Psoas muscle (tissue), 8 donors: ENCODE results near the gene FIBIN. TPM values are rescaled to one million over a fixed set of nuclear protein-coding genes. Genes with fewer than 3 reads are reported as not detected.

ENCODE experiments used
- ATAC-seq, 4 donors: fragments of 200-7000 bp; cut with Tn5 transposase; one replicate each; pipeline ENCODE4 v1.9.1; 2020; ENCODE audit warnings: moderate library complexity in 3 of 4, mild to moderate bottlenecking in 2 of 4
- DNase-seq, 2 donors: peaks; one replicate each; pipeline ENCODE4 v3.0.0-alpha.2; 2020
- H3K27ac ChIP-seq: fragments of 200-600 bp; one replicate; pipeline ENCODE4 v1.8.0; 2022
- H3K27me3 ChIP-seq, 3 donors: fragments of 200-600 bp in 1 of 3; one replicate each; pipeline versions ENCODE4 v1.6.1 to v1.8.0; 2013 to 2022; ENCODE audit warnings: low read length in 2 of 3, mild to moderate bottlenecking in 2 of 3, moderate library complexity in 1 of 3; ENCODE audit not compliant: insufficient read depth in 3 of 3
- H3K36me3 ChIP-seq, 2 donors: fragments of 200-600 bp in 1 of 2; one replicate each; pipeline versions ENCODE4 v1.6.1 to v1.8.0; 2013 to 2022; ENCODE audit warnings: low read depth in 1 of 2, mild to moderate bottlenecking in 1 of 2, moderate library complexity in 1 of 2; ENCODE audit not compliant: insufficient read depth in 1 of 2
- H3K4me1 ChIP-seq: fragments of 200-600 bp; one replicate; pipeline ENCODE4 v1.8.0; 2022
- H3K4me3 ChIP-seq: fragments of 200-600 bp; one replicate; pipeline ENCODE4 v1.8.0; 2022; ENCODE audit warnings: mild to moderate bottlenecking
- H3K9me3 ChIP-seq: fragments of 200-600 bp; one replicate; pipeline ENCODE4 v1.8.0; 2022
- CTCF ChIP-seq: fragments of 200-600 bp; IDR thresholded peaks from one replicate; pipeline ENCODE4 v1.8.0; 2022; ENCODE audit warnings: antibody characterized with exemption
- WGBS, 3 donors: extraction: QIAGEN DNeasy Blood & Tissue Kit; methylation state at CpG; one replicate each; pipeline versions ENCODE4 v1.1.6 to v1.1.7; 2013; 5-methylcytosine and 5-hydroxymethylcytosine counted together
- intact Hi-C, 2 donors: fragments of 100-400 bp; cut with DNase I; formaldehyde crosslinking; loops; one replicate each; pipeline versions ENCODE4 v1.11.0 to v1.14.2; 2022
- polyA plus RNA-seq, 3 donors: library from polyadenylated mRNA; stranded (reverse); fragments of 200-250 nt; gene quantifications; one replicate each; pipeline ENCODE4 v1.2.3, GENCODE V29; 2013
- total RNA-seq, 4 donors: library from RNA; stranded (reverse); fragmentation: NEBNext Ultra II Directional in 2 of 4; extraction: Animal tissue kit (Norgen Biotek cat#: 25700) in 2 of 4; gene quantifications; one replicate each; pipeline versions ENCODE4 v1.2.1 to v1.2.4, GENCODE V29; 2021 to 2023
- donor health status: healthy with polysubstance abuse.
- donor health status: DM: no; HTN: no; CAD: no; lungs with moderate emphysema.
- donor health status: Bipolar disorder and iron deficiency.
- donor health status: healthy.
- donor health status: DM: yes; HTN: yes; CAD: no.
- donor health status: DM: no; HTN: no; CAD: no.
- donor health status: DM: no; HTN: no; CAD: no.
- donor health status: DM: yes; HTN: yes; CAD: no.

The FIBIN gene
- total and polyA plus RNA-seq, 7 donors = 3.0 to 8.9 (median 4.9) TPM

- intact Hi-C loops = no loop called here
- ATAC-seq (peak; percentile 37 to 73 (median 58)), DNase-seq (no peak)
- H3K4me1 ChIP-seq = no peaks in the 10 kb centered on the region
- H3K4me3 ChIP-seq = no peak within 1 kb of the TSS
- 56 to 67% (median 63%) methylated on average over 4 of the region's 4 CpGs for WGBS, 3 donors
- H3K9me3 ChIP-seq = no peaks in the 10 kb centered on the region
- TF ChIP-seq CTCF = no peak
- H3K27me3 ChIP-seq = no peaks in the 10 kb centered on the region
- H3K36me3 ChIP-seq = no peaks in the 10 kb centered on the region
- H3K27ac ChIP-seq = no peak within 1 kb of the TSS
Observed at GRCh38 chr11:27040302-27041115, 46.6 kb downstream of the FIBIN start, which contains the start of gene BBOX1. TSS of gene BBOX1 (plus strand) at chr11:27040815. CDS start at chr11:27055431, 14,616 bp downstream.

GRCh38 chr11:27041141-27041899 is 47.4 kb downstream of the FIBIN start:
- Histone ChIP-seq H3K4me1 (no peaks in the 10 kb centered on the region), H3K9me3 (no peaks in the 10 kb centered on the region), H3K27ac (no peak overlapping the region), H3K36me3 (no peaks in the 10 kb centered on the region), H3K4me3 (no peak overlapping the region), H3K27me3 (no peaks in the 10 kb centered on the region)
- intact Hi-C loops = no loop called here
- TF ChIP-seq CTCF = no peak
- DNase-seq (no peak), ATAC-seq (peak in 1 of 4 donors; percentile 35)
- 24 to 40% (median 25%) methylated on average over 2 of the region's 2 CpGs for WGBS, 3 donors

Other genes starting within 250 kb of the FIBIN start
- under 1 TPM in 1 of 4 donors, not detected in 3; 0.79 TPM for gene BBOX1, start 46.7 kb downstream of the FIBIN start, total RNA-seq
- under 1 TPM in 2 of 3 donors, not detected in 1; 0.07 to 0.10 TPM for gene BBOX1, start 46.7 kb downstream of the FIBIN start, polyA plus RNA-seq